Subcutaneous adipose tissue (tissue), 4 donors: ENCODE measurements around the gene PLXNA4. TPM values are rescaled to one million over a fixed set of nuclear protein-coding genes. Genes with fewer than 3 reads are reported as not detected.

Source experiments
- CTCF ChIP-seq: fragments of 450-650 bp; IDR thresholded peaks from one replicate; pipeline ENCODE4 v1.5.1; 2016; ENCODE audit warnings: low read depth, mild to moderate bottlenecking, control low read depth, antibody characterized with exemption, moderate library complexity
- total RNA-seq, 4 donors: library from RNA; depleted of rRNA; stranded (reverse); fragments of >200 nt; gene quantifications; one replicate each; pipeline ENCODE4 v1.1.0, GENCODE V29; 2016

The PLXNA4 gene
- total RNA-seq, 4 donors from 2014 or later = 30.2 to 112 (median 54.6) TPM

- no peak for TF ChIP-seq CTCF
Observed at GRCh38 chr7:132347123-132347522, 229.1 kb downstream of the PLXNA4 start.

- no peak for TF ChIP-seq CTCF
Observed at GRCh38 chr7:132345543-132346129, 230.6 kb downstream of the PLXNA4 start.

- TF ChIP-seq CTCF = no peak
Observed at GRCh38 chr7:132345030-132345429, 231.2 kb downstream of the PLXNA4 start.

- TF ChIP-seq CTCF = no peak
Observed at GRCh38 chr7:132343199-132343598, 233.1 kb downstream of the PLXNA4 start.

- TF ChIP-seq CTCF = no peak
Observed at GRCh38 chr7:132337450-132338080, 238.7 kb downstream of the PLXNA4 start.

GRCh38 chr7:132336797-132337196 lies 239.5 kb downstream of the PLXNA4 start:
- TF ChIP-seq CTCF = no peak

GRCh38 chr7:132333301-132333700 lies 243.0 kb downstream of the PLXNA4 start:
- no peak for TF ChIP-seq CTCF
